ENCODE data around the gene NACC1.

NACC1 gene

DNA sequence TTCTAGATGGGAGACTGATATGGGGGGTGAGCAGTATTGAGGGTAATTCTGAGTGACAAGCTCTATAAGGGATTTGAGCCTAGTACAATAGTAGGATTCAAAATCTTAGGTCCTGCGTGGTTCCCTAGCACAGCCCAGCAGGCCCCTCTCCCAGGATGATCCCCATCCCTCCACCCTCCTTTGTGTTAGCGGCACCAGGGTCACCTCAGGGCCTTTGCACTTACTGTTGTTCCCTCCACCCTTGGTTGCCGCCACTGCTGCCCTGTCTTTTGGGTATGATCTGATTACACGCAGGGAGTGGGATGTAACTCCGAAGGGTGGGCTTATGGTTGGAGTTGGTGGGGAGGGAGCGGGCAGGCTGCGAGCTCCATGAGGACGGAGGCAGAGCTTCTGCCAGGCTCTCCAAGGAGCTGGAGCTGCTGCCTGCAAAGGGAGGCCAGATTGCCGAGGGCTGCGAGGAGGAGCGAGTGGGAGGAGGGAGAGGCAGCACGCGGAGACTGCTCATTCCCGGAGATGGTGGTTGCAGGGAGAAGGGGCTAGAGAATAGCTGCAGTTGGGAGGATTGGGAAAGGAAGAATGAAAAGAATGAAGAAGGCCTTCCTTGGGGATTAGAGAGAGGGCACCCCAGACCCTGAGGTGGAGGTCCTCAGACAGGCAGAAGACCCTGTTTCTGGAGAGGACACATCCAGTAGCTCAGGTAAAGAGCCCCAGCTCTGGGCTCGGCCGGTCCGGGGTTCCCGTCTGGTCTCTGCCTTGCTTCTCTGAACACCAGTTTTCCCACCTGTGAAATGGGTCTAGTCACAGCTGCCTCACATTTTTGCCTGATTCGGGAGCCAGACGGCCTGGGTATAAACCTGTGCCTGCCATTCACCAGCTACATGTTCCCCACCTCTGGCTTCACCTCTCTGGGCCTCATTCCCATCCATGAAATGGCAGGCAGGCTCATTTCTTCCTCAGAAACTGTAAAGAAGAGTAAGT is 5.2 kb downstream of the NACC1 start:
- TF ChIP-seq, protein P1, sequence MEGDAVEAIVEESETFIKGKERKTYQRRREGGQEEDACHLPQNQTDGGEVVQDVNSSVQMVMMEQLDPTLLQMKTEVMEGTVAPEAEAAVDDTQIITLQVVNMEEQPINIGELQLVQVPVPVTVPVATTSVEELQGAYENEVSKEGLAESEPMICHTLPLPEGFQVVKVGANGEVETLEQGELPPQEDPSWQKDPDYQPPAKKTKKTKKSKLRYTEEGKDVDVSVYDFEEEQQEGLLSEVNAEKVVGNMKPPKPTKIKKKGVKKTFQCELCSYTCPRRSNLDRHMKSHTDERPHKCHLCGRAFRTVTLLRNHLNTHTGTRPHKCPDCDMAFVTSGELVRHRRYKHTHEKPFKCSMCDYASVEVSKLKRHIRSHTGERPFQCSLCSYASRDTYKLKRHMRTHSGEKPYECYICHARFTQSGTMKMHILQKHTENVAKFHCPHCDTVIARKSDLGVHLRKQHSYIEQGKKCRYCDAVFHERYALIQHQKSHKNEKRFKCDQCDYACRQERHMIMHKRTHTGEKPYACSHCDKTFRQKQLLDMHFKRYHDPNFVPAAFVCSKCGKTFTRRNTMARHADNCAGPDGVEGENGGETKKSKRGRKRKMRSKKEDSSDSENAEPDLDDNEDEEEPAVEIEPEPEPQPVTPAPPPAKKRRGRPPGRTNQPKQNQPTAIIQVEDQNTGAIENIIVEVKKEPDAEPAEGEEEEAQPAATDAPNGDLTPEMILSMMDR (conservative IDR thresholded peaks at IDR 0.05; ENCODE audit: low read depth, low read length): no peak
- no peak overlapping the region for H3K4me3 ChIP-seq (ENCODE audit: low read depth, low read length)
- no peak for DNase-seq (ENCODE audit: low read depth)

DNA sequence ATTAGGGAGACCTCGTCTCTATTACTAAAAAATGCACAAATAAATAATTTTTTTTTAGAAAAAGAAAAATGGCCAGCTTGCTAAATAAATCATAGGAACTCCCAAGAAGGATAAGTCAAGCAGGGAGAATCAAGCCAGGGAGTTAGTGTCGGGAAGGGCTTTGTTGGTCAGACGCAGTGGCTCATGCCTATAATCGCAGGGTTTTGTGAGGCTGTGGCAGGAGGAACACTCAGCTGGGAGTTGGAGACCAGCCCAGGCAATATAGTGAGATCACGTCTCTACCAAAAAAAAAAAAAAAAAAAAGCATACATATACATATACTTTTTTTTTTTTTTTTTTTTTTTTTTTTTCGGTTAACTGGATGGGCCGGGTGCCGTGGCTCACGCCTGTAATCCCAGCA is 9.0 kb downstream of the NACC1 start:
- no peak overlapping the region for H3K4me3 ChIP-seq (ENCODE audit: low read depth, low read length)
- TF ChIP-seq, protein P1 (conservative IDR thresholded peaks at IDR 0.05; ENCODE audit: low read depth, low read length): no peak
- no peak for DNase-seq (ENCODE audit: low read depth)

DNA sequence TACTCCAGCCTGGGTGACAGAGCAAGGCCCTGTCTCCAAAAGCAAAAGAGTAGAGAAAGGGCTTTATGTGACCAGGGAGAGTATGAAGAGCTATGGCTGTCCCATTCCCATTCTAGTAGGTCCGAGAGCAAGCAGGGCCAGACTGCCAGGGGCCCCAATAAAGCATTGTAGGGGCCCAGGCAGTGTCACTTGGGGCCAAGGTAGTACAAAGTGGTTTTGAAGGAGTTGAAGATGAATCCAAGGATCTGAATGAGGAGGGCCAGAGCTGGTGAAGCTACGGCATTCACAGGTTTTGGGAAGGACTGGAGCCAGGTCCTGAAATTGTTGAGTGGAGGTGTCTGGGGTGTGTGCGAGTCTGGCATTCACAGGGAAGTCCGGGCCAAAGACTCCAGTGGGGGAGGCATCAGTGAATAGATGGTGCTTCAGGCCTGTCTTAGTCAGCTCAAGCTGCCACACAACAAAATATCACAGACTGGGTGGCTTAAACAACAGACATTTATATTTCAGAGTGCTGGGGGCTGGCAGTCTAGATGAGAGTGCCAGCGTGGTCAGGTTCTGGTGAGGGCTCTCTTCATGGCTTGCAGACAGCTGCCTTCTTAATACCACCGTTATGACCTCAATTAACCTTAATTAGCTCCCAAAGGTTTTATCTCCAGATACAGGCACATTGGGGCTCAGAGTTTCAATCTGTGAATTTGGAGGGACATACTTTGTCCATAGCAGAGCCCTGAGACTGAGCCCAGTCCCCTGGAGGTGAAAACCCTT is 9.9 kb downstream of the NACC1 start:
- DNase-seq (ENCODE audit: low read depth): no peak
- no peak overlapping the region for H3K4me3 ChIP-seq (ENCODE audit: low read depth, low read length)
- TF ChIP-seq, protein P1 (conservative IDR thresholded peaks at IDR 0.05; ENCODE audit: low read depth, low read length): no peak

DNA sequence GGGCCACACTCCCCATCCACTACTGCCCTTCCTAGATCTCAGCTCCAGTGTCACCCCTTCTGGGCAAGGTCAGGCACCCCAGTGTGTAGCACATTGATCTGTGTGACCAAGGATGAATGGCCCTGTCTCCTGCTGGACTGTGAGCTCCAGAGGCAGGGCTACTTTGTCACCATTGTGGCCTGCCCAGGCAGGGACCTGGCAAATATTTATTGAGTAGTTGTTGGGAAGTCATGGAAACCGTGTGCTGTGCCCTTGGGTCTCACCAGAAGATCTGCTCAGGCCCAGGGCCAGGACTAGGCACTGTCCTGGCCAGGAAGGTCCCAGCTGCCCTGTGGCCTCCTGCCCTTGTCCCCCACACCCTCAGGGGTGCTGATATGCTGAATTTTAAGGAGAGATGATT is 10.5 kb downstream of the NACC1 start:
- no peak overlapping the region for H3K4me3 ChIP-seq (ENCODE audit: low read depth, low read length)
- no peak for DNase-seq (ENCODE audit: low read depth)
- TF ChIP-seq, protein P1 (conservative IDR thresholded peaks at IDR 0.05; ENCODE audit: low read depth, low read length): no peak

DNA sequence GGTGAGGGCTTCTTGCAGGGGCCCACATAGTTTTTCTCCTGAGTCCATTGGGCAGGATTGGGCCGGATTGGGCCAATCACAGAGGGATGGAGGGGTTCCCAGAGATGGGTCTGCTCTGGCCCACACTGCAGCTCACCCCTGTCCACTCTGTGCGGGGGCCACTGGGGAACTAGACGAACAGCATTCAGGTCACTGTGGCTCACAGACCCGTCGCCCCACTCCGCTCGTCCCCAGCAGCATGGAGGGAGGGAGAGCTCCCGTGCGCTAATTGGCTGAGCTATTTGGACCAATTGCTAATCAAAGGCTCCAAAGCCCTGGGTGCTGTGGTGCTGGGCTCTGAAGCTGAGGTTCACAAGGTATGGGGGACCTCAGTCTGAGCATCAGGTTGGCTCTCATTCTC is 11.3 kb downstream of the NACC1 start:
- no peak for DNase-seq (ENCODE audit: low read depth)
- TF ChIP-seq, protein P1 (conservative IDR thresholded peaks at IDR 0.05; ENCODE audit: low read depth, low read length): no peak
- H3K4me3 ChIP-seq (ENCODE audit: low read depth, low read length): no peak overlapping the region

DNA sequence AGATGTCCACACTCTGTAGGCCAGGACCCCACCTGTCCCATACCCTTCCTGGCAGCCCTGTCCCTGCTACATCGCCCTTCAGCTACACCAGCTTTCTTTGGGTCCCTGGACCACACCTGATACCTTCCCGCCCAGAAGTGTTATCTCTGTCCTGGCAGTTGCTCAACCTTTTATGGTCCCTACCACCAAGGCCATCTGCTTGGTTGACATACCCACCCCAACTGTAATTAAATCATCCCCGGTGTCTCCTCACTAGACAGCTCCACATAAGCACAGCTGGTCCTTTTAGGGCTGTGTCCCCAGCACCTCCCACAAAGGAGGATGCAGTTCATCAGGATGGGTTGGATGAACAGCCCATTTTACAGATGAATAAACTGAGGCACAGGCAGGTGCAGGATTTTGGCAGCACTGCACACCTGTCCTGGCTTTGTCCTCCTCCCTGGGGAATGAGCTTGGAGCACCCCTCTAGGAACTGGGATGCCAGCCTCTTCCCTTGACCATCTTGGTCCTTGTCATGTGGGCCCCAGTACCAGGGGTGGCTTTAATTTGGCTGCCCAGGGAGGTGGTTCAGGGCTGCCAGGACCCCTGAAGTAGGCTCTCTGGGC is 12.9 kb downstream of the NACC1 start:
- H3K4me3 ChIP-seq (ENCODE audit: low read depth, low read length): no peak overlapping the region
- TF ChIP-seq, protein P1 (conservative IDR thresholded peaks at IDR 0.05; ENCODE audit: low read depth, low read length): no peak
- DNase-seq (ENCODE audit: low read depth): no peak
